CD4-positive, alpha-beta T cell treated with Interleukin-4 for 4 hours (primary cell): ENCODE data around the gene PRDM11.

Experiments
- DNase-seq: peaks from one replicate; pipeline ENCODE4 v3.0.0-alpha.2; 2020

The PRDM11 gene

DNA sequence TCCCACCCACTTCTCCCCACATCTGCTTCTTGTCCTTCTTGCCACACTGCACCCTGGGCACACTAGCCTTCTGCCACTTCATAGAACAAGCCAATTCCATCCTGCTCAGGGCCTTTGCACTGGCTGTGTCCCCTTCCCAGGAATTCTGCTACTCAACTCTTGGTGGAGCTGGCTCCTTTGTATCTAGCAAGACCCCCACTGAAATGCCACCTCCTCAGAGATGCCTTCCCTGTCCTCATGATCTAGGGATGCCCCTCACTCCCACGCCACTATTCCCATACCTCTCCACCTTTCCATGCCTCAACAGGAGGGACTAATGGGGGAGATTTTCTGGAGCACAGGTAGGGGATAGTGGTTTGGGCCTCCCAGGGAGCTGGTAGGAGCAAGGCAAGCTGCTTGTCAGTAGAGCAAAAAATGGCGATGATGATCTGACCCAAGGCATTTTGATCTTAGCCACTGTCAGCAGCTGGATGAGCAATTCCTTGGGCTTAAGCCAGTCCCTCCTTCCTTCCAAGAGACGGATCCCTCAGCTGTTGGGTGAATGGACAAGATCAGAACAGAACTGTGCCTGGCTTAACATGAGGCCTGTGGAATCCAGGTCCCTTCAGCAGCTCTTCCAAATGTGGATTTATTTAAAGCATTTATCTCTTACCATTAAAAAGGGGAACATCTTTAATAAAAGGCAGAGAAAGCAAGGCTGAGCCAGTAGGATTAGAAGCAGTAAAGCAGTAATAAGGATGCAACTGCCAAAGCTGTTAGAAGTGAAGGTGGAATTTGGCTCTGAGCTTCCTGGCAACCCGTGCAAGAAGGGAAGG, 4.0 kb upstream of the PRDM11 start:
- DNase-seq, result no peak

DNA sequence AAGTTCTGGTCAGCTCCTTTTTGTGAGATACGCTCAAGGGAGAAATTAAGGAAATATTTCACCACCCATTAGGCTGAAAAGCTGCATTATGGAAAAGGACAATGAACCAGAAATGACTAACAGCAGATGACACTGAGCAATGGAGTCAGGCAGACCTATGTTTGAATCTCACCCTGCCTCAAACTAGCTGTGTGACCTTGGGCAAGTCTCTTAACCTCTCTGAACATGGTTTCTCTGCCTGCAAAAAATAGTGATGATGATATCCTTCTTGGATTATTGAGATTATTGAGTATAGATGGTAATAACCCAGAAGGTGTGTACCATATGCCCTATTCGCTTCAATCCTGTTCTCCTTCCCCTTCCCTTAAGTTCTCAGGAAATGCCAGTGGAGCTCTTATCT, 2.9 kb upstream of the PRDM11 start:
- no peak for DNase-seq

DNA sequence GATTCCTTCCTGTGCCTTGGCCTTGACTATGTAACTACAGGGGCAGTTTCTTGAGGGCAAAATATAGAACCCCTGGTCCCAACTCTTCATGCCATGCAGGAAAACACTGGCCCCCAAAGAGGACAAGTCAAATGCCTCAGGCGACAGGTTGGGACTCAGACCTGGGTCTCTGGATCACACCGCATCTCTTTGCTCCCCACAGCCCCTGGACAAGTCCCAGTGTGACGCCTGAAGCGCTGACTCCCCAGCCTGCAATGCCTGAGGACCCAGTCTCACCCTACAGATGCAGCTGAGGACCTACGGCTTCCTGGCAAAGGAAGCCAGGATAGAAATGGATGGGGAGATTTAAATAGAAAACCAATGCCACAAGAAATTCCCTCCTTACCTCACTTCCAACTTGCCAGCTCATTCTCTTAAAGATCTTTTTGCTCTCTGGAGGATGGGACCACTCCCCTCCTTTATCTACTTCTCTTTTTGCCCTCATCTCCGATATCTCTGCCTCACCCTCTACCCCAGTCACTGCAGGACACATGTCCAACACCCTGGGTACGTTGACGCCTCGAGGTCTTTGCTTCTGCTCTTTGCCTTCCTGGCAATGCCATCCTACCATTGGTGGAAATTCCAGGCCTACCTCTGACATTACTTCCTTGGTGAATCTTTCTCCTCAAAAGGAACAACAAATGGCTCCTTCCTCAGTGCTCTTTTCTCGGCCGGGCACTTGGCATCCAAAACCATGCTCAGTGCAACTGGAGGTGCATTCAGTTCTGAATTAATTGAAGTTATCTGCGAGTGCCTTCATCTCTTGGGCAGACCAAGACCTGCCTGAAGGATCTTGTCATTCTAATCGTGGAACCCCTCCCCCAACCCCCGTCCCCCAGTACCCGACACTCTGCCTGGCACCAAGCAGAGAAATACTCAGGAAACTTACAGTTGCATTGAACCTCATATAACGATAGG, 2.0 kb upstream of the PRDM11 start:
- DNase-seq, result no peak

DNA sequence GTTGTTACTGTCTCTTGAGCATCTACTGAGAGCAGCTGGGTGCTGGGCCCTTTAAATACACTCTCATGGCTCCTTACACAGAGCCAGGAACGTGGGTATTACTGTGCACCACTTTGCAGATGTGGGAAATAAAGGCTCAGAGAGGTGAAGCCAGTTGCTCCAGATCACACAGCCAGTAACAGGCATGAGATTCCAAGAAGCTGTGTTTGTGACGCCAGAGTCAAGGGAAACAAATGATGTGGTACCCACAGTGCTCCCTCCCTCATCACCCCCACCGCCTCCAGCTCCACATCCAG, 1.4 kb upstream of the PRDM11 start:
- DNase-seq, result no peak

DNA sequence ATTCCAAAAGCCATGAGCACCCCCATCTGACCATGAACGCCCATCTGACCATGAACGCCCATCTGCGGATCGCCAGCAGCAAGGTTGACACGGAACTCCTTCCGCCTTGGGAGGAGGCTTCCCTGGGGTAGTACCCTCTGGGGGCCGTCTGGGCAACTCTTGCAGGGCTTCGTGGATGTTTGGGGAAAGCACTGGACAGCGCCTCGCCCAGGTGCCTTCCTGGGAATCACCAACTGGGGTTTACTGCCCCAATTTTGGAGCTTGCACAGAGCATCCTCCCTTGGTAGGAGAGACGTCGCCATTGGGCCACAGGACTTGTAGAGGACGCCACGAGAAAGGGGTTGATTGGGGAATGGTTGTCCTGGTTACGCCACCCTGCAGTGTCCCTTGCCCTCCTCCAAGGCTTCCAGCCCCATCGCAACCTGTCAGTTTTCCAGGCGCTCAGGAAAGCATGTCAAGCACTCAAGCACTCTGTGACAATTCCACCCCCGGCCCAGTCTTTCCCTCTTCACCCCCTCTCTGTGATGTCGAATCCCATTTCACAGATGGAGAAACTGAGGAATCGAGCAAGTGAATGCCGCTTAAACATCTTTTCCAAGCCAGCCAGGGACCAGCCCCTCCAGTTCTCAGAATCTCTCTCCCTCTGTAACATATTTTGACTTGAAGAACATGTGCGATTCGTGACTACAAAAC, 914 bp upstream of the PRDM11 start:
- DNase-seq, result no peak

DNA sequence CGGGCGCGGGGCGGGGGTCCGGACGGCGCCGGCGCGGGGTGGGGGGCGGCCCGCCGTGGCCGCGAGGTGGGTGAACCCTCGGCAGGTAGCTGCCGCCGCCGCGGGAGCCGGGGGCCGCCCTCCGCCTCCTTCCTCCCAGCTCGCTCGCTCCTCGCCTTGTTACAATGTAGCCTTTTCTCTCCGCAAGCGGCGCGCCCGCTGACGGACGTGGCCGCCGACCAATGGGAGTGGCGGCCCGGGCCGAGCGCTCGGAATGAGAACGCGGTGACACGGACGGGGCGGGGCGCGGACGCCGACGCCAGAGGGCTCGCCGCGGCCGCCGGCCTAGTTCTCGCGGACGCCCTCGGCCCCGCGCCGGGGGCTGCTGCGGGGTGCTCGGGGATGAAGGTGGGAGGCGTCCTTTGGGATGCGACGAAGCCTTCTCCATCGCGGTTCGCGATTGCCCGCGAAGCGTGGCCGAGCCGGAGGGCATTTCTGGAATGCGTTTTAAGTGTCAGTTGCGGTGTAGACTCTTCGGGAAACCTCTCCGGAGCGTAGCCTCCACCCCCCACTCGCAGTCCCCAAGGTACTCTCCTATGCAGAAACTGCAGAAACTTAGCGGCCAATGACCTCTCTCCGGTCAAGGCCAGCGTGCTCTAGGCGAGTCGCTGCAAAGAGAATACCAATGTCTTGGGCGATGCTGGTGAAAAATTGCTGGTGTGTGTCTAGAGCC, 734 bp downstream of the PRDM11 start:
- peak; percentile 95 for DNase-seq

DNA sequence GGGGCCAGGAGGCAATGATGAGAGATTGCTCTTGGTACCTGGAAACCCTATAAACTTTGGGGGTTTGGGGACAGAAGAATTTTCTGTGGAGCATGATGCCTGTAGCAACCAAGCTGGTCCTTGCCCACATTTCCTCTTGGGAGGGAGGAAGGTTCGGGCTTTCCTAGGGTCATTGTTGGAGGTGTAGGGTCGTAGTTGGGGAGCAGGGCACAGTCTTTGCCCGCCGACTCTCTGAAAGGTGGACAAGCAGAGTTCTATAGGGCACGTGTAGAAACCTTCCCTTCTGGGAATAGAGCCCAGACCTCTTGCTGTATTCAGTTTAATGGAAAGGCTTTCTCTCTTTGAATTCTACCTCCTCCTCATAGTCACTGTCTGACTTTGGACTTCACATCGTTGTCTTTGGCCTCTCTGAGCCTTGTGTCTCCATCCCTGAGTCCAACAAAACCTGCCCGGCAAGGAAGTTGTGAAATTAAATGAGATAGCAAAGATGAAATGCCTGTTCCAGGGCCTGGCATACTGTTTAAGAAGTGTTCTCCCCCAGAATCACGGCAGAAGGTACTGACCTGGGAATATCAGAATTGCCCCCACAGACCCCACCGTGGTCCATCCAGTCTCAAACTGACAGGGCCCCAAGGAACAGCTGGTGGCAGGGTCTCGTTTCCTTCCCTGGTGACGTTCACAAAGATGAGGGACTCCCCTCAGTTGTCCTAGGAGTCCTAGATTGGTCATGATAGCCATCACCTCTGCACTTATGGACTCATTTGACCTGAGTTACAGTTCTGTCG, 1.6 kb downstream of the PRDM11 start:
- no peak for DNase-seq

DNA sequence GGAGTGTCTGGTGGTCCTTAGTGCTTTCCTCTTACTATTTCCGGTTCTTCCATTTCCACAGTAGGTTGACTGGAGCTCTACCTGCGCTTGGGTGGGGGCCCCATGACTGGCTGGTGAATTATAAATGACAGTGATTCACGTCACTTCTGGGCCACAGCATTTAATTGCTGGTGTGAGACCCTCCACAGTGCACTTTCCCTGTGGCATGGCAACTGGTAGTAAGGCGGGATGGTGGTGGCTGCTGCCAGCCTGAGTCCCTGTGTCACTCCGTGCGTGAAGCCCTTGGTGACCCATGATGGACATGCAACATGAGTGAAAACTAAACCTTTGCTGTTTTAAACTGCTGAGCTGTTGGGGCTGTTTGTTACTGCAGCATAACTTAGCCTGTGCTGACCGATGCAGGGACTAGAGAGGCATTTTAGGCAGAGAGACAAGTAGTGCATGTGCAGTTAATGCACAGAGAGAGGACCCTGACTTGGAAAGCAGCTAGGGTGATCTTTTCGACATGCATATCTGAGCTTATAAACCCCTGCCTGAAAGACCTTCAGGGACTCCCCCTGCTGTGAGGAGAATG, 3.1 kb downstream of the PRDM11 start:
- no peak for DNase-seq

DNA sequence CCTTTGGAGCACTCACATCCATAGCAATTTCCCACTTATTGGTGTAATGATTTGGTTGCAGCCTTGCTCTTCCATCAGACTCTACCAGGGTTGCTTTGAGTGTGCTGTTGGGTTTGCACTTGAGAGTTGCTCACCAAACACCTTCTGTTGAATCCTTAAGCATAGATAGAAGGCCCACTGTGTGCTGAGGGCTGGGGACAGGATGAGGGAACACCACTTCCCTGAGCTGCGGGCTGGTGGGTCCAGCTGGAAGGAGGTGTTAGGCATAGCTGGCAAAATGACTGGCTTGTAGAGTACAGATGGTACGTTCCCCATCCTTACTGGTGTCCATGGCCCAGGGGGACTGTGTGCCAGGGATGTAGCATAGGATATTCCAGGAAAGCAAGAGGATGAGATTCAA, 3.9 kb downstream of the PRDM11 start:
- no peak for DNase-seq

DNA sequence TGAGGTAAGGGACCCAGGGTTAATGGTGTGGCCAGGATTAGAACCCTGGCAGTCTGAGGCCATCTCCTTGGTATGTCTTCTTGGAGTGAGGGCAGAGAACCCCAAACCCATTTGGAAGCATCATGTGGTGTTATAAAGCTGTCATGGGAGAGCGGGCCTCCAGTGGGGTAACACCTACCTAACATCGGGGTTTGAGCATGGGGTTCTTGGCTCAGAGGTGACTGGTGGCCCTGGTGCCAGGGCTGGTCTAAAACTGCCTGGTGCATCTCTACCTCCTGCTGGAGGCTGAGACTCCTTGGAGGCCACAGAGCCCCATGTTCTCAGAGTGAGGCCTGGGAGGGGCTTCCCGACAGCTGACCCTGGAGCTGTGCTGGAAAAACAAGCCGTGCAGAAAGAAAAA, 4.5 kb downstream of the PRDM11 start:
- no peak for DNase-seq

DNA sequence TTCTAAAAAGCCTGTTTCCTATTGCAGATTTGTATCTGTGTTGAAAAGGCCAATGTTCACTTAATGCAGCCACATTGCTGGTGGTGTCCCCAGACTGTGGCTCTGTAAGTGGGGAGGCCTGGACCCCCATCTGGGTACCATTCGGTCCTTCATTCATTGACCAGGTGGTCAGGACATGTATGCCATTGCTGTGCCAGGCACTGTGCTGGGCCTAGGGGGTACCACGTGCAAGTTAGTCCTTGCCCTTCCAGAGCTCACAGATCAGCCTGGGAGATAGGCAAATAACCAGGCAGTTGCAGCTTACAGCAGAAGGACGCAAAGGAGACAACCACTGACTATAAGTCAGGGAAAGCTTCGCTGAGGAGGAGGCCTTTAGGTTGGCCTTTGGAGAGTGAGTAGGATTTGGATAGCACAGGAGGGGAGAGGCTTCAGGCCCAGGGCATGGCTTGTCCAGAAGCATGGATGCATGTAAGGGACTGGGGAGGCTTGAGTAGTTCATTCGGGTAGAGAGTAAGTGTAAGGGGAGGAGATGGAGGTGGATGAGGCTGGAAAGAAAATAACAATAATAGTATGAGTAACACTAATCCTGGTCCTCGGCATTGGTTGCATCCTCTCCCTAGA, 5.0 kb downstream of the PRDM11 start:
- DNase-seq, result no peak

DNA sequence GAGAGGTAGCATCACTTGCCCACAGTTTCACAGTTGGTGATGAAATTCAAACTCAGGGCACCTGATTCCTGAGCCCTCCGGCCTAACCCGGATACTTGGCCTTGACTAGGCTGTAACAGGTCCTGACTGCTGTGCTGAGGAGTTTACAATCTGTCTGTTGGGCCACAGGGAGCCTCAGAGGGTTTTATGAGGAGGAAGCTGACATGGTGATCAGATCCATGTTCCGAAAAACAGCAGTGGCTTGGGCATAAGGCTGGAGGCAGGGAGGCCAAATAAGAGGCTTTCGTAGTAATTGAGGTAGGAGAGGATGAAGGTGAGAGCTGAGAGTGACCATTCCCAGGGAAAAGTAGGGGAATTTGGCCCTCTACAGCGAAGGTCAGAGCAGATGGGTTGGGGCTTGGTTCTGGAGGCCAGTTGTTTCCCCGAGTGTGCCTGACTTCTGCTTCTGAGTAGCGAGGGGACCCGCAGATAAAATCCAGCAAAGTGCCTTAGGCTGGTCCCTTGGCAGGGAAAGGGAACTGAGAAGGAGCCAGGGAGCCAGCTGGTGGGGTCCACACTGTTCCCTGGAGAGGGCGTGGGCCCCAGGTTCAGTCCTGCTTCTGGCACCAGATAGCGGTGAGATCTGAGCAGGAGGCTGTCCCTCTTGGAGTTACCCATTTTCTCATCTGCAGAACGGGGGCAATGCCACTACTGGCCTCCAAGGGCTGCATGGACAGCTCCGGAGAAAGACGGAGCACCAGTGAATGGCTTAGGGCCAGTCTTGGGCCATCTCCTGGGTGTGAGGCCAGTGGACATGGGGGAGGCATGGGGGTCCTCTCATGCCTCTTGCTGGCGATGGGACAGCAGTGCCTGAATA, 6.5 kb downstream of the PRDM11 start:
- DNase-seq, result no peak

DNA sequence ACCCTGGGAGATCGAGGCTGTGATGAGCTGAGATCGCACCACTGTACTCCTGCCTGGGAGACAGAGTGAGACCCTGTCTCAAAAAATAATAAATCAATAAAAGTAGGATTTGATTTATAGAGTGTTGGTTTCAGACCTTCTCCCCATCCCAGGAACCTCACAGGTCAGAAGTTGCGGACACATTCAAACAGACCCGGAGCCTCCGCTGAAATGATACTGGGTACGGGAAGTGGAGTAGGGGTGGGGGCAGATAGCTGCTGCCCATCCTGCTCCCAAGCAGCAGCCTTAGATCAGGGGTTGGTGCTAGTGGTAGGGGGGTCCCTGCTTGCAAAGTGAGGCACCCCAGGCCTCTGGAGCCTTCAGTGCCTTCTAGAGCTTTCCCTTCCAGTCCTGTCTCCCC, 7.8 kb downstream of the PRDM11 start:
- DNase-seq, result no peak

DNA sequence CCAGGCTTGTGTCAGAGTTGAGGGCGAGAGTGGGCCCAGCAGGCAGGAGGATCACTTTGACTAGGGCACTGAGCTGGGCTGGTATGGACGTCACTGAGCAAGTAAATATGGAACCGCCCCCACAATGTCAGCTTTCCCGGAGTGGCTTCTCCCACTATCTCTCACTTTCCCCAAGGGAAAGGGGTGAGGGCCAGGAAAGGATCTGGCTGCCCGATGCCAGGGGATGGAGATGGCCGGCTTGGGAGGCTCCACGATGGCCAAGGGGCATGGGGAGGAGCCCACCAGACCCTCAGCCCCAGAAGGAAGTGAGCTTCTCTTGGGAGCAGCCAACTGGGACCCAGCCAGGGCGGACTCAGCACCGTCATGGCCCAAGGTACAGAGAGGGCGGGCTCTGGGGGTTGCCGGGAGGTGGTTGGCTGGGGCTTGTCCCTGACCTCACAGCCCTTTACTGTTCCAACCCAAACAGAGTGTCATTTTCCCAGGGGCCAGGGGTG, 8.7 kb downstream of the PRDM11 start:
- DNase-seq, result no peak

DNA sequence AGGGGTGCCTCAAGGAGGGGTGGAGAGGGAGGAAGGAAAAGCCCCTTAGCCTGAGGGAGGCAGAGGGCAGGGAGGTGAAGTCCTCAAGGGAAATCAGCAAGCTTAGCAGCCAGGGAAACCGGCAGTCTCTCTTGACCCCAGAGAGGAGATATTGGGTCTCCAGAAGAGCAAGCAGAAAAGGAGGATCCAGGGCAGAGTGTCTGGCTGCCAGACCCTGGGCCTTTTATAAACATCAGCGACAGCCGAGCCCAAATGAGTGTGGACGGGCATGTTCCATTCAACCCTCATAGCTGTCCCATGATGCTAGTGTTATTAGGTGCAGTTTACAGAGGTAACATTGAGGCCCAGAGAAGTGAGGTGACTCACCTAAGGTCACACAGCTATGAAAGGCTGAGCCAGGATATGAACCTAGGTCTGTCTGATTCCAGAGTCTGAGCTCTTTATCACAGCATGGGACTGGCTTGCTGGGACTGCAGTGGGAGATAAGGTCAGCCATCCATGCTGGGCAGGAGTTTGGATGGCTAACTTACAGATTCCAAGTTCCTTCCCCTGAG, 9.3 kb downstream of the PRDM11 start:
- DNase-seq, result no peak

DNA sequence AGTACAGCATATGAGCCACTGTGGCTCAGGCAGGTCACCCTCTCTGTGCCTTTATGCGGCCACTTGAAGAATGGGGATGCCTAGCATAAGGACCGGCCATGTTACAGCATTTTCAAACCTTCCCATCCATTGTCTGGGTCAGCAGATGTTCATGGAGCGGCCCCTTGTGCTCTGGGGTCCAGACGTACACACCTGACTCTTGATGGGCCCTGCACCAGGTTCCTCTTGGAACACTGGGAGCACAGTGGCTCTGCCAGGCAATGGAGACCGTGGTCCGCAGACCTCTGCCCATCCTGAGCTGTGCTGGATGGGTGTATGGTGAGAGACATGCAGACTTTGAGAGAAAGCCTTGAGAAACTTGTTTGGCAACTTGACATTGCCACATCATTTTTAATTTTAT, 9.8 kb downstream of the PRDM11 start:
- no peak for DNase-seq

DNA sequence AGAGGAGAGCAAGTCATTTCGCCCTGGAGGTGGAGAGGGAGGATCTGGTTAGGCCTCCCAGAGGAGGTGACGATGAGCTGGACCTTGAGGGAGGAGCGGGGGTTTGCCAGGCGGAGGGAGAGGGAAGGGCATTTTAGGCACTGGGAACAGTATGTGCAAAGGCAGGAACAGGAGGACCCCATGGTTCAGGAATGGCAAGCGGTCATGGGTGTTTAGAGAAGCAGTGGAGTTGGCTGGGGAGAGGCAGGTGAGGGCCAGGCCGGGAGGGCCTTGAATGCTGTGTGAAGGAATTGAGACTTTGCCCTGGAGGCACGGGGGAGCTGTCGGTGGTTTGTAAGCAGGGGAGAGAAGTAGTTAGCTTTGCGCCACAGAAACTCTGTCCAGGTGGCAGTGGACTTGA, 10.3 kb downstream of the PRDM11 start:
- DNase-seq, result no peak

DNA sequence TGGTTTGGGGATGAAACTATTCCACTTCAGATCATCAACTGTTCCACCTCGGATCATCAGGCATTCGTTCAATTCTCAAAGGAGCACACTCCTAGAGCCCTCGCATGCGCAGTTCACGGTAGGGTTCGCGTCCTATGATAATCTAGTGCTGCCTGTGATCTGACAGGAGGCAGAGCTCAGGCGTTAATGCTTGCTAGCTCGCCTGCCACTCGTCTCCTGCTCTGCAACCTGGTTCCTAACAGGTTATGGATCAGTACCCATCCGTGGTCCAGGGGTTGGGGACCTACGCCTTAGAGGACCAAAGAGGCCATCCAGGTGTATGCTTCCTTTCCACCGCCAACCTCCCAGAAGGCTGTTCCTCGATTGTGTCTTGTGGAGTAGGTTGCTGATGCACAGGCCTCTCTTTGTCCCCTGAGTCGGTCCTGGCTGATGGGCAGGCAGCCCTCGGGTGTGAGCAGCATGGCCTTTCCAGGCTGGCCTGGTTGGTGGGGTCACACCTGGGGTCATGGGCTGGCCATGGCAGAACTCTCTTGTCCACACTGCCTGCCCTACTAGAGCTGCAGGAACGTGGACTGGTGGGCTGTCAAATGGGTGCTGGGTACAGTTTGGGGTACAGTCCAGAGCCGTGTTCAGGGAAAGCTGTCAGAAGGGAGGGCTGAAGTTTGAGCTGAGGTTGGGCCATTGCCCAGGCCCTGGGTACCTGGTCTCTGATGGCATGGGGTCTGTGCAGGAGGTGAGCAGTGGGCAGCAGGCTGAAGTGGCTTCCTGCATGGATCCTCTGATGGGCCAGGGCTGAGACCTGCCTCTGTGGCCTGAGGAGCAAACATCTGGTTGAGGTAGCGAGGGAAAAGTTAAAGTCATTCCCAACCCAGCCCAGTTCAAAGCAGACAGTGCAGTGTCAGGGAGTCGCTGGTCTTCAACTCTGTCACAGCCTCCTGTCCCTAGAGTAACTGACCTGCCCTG, 11.1 kb downstream of the PRDM11 start:
- no peak for DNase-seq
